KMS-11 (cell line): ENCODE data around the gene GRPEL1.

ENCODE experiments used
- H2AFZ ChIP-seq: fragments of 200-600 bp; sonication (generic); 2 replicates; pipeline ENCODE4 v1.6.1; 2016; ENCODE audit warnings: antibody characterized with exemption, mixed run types, low read depth
- H3K27ac ChIP-seq: fragments of 200-600 bp; sonication (generic); 2 replicates; pipeline ENCODE4 v1.6.1; 2016; ENCODE audit warnings: mild to moderate bottlenecking, mixed run types
- H3K27me3 ChIP-seq: fragments of 200-600 bp; sonication (generic); 2 replicates; pipeline ENCODE4 v1.6.1; 2017; ENCODE audit warnings: mild to moderate bottlenecking, low read depth, mixed run types, moderate library complexity; ENCODE audit not compliant: insufficient read depth
- H3K36me3 ChIP-seq: fragments of 200-600 bp; sonication (generic); 2 replicates; pipeline ENCODE4 v1.6.1; 2017; ENCODE audit warnings: mild to moderate bottlenecking, mixed run types; ENCODE audit not compliant: insufficient read depth
- H3K4me1 ChIP-seq: fragments of 200-600 bp; sonication (generic); 2 replicates; pipeline ENCODE4 v1.6.1; 2016; ENCODE audit warnings: mild to moderate bottlenecking, low read depth, mixed run types; ENCODE audit not compliant: poor library complexity, severe bottlenecking
- H3K4me2 ChIP-seq: fragments of 200-600 bp; sonication (generic); 2 replicates; pipeline ENCODE4 v1.7.0; 2016; ENCODE audit warnings: mild to moderate bottlenecking, mixed run types
- H3K4me3 ChIP-seq: fragments of 200-600 bp; sonication (generic); IDR thresholded peaks from 2 replicates; pipeline ENCODE4 v1.6.1; 2017; ENCODE audit warnings: low read depth, low read length, mixed read lengths; ENCODE audit not compliant: insufficient read depth
- H3K79me2 ChIP-seq: fragments of 200-600 bp; sonication (generic); 2 replicates; pipeline ENCODE4 v1.6.1; 2016; ENCODE audit warnings: low read depth, mixed run types; ENCODE audit not compliant: insufficient read depth
- H3K9ac ChIP-seq: fragments of 200-600 bp; sonication (generic); 2 replicates; pipeline ENCODE4 v1.6.1; 2016; ENCODE audit warnings: mild to moderate bottlenecking, mixed run types
- H4K20me1 ChIP-seq: fragments of 200-600 bp; sonication (generic); 2 replicates; pipeline ENCODE4 v1.6.1; 2016; ENCODE audit warnings: mild to moderate bottlenecking, mixed run types; ENCODE audit not compliant: insufficient read depth
- TF ChIP-seq, protein P1 (sequence below): fragments of 200-600 bp; sonication (generic); conservative IDR thresholded peaks from 2 replicates; pipeline ENCODE4 v1.6.1; 2017; ENCODE audit warnings: low read depth, mild to moderate bottlenecking, antibody characterized with exemption, low read length, moderate library complexity, mixed read lengths

The GRPEL1 gene

DNA sequence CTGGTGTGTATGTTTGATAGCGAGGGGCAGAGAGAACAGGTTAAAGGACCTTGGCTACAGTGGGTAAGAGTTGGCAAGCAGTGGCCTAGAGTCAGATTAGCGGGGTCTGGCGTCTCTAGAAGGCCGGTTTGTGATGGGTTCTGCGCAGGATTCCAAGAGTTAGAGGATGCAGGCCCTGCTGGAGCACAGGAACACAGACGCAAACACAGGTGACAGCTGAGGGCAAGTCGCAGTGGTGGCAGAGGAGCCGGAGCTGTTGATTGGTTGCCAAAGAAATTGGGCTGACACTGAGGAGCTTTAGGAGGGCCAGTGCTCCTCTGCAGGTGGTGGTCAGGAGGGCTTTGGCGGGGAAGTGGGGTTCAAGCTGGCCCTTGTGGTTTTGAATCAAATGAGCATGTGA, 20.9 kb downstream of the GRPEL1 start:
- TF ChIP-seq, protein P1, sequence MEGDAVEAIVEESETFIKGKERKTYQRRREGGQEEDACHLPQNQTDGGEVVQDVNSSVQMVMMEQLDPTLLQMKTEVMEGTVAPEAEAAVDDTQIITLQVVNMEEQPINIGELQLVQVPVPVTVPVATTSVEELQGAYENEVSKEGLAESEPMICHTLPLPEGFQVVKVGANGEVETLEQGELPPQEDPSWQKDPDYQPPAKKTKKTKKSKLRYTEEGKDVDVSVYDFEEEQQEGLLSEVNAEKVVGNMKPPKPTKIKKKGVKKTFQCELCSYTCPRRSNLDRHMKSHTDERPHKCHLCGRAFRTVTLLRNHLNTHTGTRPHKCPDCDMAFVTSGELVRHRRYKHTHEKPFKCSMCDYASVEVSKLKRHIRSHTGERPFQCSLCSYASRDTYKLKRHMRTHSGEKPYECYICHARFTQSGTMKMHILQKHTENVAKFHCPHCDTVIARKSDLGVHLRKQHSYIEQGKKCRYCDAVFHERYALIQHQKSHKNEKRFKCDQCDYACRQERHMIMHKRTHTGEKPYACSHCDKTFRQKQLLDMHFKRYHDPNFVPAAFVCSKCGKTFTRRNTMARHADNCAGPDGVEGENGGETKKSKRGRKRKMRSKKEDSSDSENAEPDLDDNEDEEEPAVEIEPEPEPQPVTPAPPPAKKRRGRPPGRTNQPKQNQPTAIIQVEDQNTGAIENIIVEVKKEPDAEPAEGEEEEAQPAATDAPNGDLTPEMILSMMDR = no peak
- Histone ChIP-seq H4K20me1 (no peaks in the 10 kb centered on the region), H3K27me3 (no peaks in the 10 kb centered on the region), H3K9ac (no peak overlapping the region), H3K4me2 (peak overlapping the region; percentile 39; the same call in 1 of the 2 replicates), H3K27ac (no peak overlapping the region), H3K36me3 (no peaks in the 10 kb centered on the region), H3K79me2 (peaks cover 31% of the 10 kb centered on the region; the same call in 1 of the 2 replicates), H3K4me3 (no peak overlapping the region), H3K4me1 (peaks cover 34% of the 10 kb centered on the region), H2AFZ (no peak overlapping the region)

DNA sequence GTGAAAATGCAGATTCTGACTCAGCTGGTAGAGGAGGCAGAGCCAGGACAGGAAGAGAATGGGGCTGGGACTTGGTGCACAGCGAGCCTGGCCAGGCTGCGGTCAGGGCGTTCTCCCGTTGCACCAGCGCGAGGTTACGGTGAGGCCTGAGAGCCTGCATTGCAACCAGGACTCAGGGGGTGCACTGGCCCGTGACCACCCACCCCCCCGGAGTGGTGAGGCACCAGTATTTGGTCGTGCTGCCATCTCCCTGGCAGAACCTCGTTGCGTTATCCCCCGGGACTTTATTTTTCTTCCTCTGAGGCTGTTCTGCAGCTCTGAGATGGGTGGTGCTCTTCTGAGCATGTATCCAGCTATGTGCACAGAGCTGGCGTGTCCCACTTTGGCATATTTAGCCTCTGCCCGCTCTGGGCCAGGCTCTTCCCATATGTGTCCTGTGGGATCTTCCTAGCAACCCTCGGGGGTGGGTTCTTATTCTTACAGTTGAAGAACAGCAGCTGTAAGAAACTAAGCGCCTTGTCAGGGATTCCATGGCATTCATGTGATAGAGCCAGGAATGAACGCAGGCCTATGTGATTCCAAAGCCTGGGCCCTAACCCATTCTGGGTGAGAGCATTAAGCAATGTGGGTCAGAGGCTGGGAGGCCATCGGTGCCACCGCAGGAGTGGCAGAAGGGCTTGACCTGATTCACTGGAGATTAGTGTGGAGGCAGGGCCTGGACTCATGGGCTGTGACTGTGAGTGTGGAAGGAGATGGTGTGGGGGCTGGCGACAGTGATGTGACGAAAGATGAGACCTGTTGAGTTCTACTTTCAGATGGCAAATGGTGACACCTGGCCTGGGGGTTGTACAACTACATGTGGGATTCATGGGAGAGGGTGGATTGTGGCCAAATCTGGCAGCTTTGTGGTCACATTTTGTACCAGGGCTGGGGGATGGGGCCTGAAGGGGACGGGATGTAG, 21.6 kb downstream of the GRPEL1 start:
- H3K9ac ChIP-seq = no peak overlapping the region
- TF ChIP-seq, protein P1 = no peak
- no peaks in the 10 kb centered on the region for H4K20me1 ChIP-seq
- H3K4me1 ChIP-seq = peaks cover 34% of the 10 kb centered on the region
- H3K27me3 ChIP-seq = no peaks in the 10 kb centered on the region
- H3K36me3 ChIP-seq = no peaks in the 10 kb centered on the region
- peaks cover 31% of the 10 kb centered on the region; the same call in 1 of the 2 replicates for H3K79me2 ChIP-seq
- no peak overlapping the region for H2AFZ ChIP-seq
- peak overlapping the region; percentile 39; the same call in 1 of the 2 replicates for H3K4me2 ChIP-seq
- no peak overlapping the region for H3K27ac ChIP-seq
- no peak overlapping the region for H3K4me3 ChIP-seq

DNA sequence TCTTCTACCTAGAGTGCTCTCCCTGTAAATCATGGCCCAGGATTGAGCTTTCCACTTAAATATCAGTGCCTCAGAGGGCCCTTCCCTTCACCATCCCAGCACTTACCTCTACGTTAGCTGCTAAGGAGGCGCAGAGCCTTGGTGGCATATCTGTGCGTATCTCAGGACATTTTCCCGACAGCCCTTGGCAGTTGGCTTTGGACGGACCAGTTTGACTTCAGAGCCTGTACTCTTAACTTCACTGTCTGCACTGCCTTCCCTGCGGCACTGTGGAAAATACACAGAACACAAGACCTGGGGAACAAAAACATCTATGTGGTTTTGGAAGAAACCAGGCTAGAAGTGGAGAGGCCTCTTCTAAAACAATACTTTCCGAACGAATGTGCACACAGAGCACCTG, 22.3 kb downstream of the GRPEL1 start:
- Histone ChIP-seq H3K27me3 (no peaks in the 10 kb centered on the region), H3K79me2 (peaks cover 31% of the 10 kb centered on the region; the same call in 1 of the 2 replicates), H3K4me2 (peak overlapping the region; percentile 54; the same call in 1 of the 2 replicates), H3K4me3 (no peak overlapping the region), H3K9ac (no peak overlapping the region), H3K27ac (no peak overlapping the region), H2AFZ (no peak overlapping the region), H4K20me1 (no peaks in the 10 kb centered on the region), H3K4me1 (peaks cover 34% of the 10 kb centered on the region), H3K36me3 (no peaks in the 10 kb centered on the region)
- TF ChIP-seq, protein P1 = no peak

DNA sequence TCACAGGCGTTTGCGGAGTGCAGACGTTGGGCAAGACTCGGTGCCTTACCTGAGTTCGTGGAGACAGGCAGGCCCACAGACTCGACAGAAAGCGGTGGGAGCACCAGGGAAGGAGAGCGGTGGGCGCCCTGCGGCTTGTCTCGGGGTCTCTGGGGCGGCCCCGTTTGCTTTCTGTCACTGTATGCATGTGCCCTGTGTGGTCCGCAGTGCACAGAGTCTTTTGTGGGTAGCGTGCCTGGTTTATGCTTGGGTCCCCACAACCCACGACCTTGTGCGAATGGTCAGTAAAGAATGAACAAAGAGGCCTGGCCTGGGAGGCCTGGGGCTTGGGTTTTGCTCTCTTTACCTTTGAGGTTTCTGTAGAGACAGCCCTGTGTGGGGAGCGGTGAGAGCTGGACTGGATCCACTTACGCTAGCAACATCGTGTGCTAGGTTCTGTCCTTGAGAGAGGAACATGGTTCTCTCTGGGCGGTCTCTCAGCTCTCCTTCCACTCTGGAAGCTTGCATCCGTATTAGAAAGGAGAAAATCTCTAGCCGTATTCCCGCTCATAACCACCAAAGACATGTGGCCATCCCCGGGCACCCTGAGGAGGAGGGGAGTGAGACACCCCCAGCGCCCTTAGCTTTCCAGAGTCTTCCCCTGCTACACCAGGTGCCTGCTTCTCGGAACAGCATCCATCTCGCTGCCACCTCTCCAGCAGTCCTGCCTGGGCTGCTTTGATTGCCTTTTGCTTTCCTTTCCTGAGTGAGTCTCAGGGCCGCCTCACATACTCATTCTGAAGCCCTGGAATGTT, 23.5 kb downstream of the GRPEL1 start:
- H3K79me2 ChIP-seq = peaks cover 31% of the 10 kb centered on the region; the same call in 1 of the 2 replicates
- H2AFZ ChIP-seq = no peak overlapping the region
- H3K36me3 ChIP-seq = no peaks in the 10 kb centered on the region
- peaks cover 34% of the 10 kb centered on the region for H3K4me1 ChIP-seq
- H3K4me3 ChIP-seq = no peak overlapping the region
- H3K4me2 ChIP-seq = peak overlapping the region; percentile 54
- H3K27ac ChIP-seq = no peak overlapping the region; the same call in 1 of the 2 replicates
- no peaks in the 10 kb centered on the region for H3K27me3 ChIP-seq
- H4K20me1 ChIP-seq = no peaks in the 10 kb centered on the region
- peak overlapping the region; percentile 57; the same call in 1 of the 2 replicates for H3K9ac ChIP-seq
- TF ChIP-seq, protein P1 = no peak
